ENCODE results near the gene PABPN1.

- TF ChIP-seq CTCF (conservative IDR thresholded peaks at IDR 0.05; ENCODE audit: low read length) (peak; percentile 27; the same call in 1 of the 2 replicates), EZH2phosphoT487 (IDR thresholded peaks at IDR 0.05; ENCODE audit: borderline replicate concordance, low read depth, low read length) (no peak)
These were observed 35.0 kb upstream of the PABPN1 start, which contains the start of gene HOMEZ for GRCh38 chr14:23286020-23286901.
